HEK293 (cell line): Measurements from ENCODE around the gene TXLNA.
A peak's percentile ranks its signal among the peaks of the same experiment; 100 is the strongest.

Experiments
- EGR2 ChIP-seq: fragments of 450-650 bp; formaldehyde crosslinking; IDR thresholded peaks from 2 replicates; pipeline ENCODE4 v1.5.1; 2016; ENCODE audit warnings: low read depth, missing biosample characterization, missing genetic modification characterization
- GLIS1 ChIP-seq: fragments of 450-650 bp; formaldehyde crosslinking; IDR thresholded peaks from 2 replicates; pipeline ENCODE4 v1.5.1; 2016; ENCODE audit warnings: missing biosample characterization, missing genetic modification characterization
- KLF1 ChIP-seq: fragments of 450-650 bp; formaldehyde crosslinking; IDR thresholded peaks from 2 replicates; pipeline ENCODE4 v1.5.1; 2016; ENCODE audit warnings: missing biosample characterization, missing genetic modification characterization
- SP2 ChIP-seq: fragments of 450-650 bp; formaldehyde crosslinking; IDR thresholded peaks from 2 replicates; pipeline ENCODE4 v1.5.1; 2016; ENCODE audit warnings: missing biosample characterization, missing genetic modification characterization
- TRIM28 ChIP-seq: IDR thresholded peaks from 2 replicates; pipeline ENCODE4 v1.6.1; 2011; ENCODE audit warnings: low read length, control low read depth, borderline replicate concordance
- YY1 ChIP-seq: fragments of 450-650 bp; formaldehyde crosslinking; IDR thresholded peaks from 2 replicates; pipeline ENCODE4 v1.5.1; 2018; ENCODE audit warnings: missing biosample characterization, missing genetic modification characterization
- ZBTB1 ChIP-seq: fragments of 450-650 bp; formaldehyde crosslinking; IDR thresholded peaks from 2 replicates; pipeline ENCODE4 v1.5.1; 2016; ENCODE audit warnings: missing biosample characterization, missing genetic modification characterization
- ZBTB17 ChIP-seq: fragments of 450-650 bp; formaldehyde crosslinking; IDR thresholded peaks from 2 replicates; pipeline ENCODE4 v1.5.1; 2016; ENCODE audit warnings: missing biosample characterization, missing genetic modification characterization
- ZBTB8A ChIP-seq: fragments of 450-650 bp; formaldehyde crosslinking; IDR thresholded peaks from 2 replicates; pipeline ENCODE4 v1.5.1; 2016; ENCODE audit warnings: missing biosample characterization, missing genetic modification characterization
- ZNF10 ChIP-seq: fragments of 450-650 bp; formaldehyde crosslinking; IDR thresholded peaks from 2 replicates; pipeline ENCODE4 v1.5.1; 2017; ENCODE audit warnings: missing biosample characterization, missing genetic modification characterization
- ZNF138 ChIP-seq: fragments of 450-650 bp; formaldehyde crosslinking; IDR thresholded peaks from 2 replicates; pipeline ENCODE4 v1.5.1; 2016; ENCODE audit warnings: missing biosample characterization, missing genetic modification characterization, borderline replicate concordance
- ZNF19 ChIP-seq: fragments of 450-650 bp; formaldehyde crosslinking; IDR thresholded peaks from 2 replicates; pipeline ENCODE4; 2016; ENCODE audit warnings: missing biosample characterization, missing genetic modification characterization, low read depth
- ZNF214 ChIP-seq: fragments of 450-650 bp; formaldehyde crosslinking; IDR thresholded peaks from 2 replicates; pipeline ENCODE4 v1.5.1; 2017; ENCODE audit warnings: missing biosample characterization, mild to moderate bottlenecking, missing genetic modification characterization, borderline replicate concordance
- ZNF24 ChIP-seq: fragments of 450-650 bp; formaldehyde crosslinking; IDR thresholded peaks from 2 replicates; pipeline ENCODE4 v1.5.1; 2016; ENCODE audit warnings: missing biosample characterization, missing genetic modification characterization
- ZNF501 ChIP-seq: fragments of 450-650 bp; formaldehyde crosslinking; IDR thresholded peaks from 2 replicates; pipeline ENCODE4 v1.5.1; 2016; ENCODE audit warnings: missing biosample characterization, missing genetic modification characterization
- ZNF610 ChIP-seq: fragments of 450-650 bp; formaldehyde crosslinking; IDR thresholded peaks from 2 replicates; pipeline ENCODE4 v1.5.1; 2016; ENCODE audit warnings: missing biosample characterization, missing genetic modification characterization, borderline replicate concordance
- TF ChIP-seq, protein P1 (sequence below): fragments of 450-650 bp; formaldehyde crosslinking; IDR thresholded peaks from 2 replicates; pipeline ENCODE4 v1.5.1; 2016; ENCODE audit warnings: missing biosample characterization, missing genetic modification characterization
- TF ChIP-seq, protein P2 (sequence below): fragments of 450-650 bp; formaldehyde crosslinking; IDR thresholded peaks from 2 replicates; pipeline ENCODE4 v1.5.1; 2016; ENCODE audit warnings: missing biosample characterization, missing genetic modification characterization
- TF ChIP-seq, protein P3 (sequence below): fragments of 450-650 bp; formaldehyde crosslinking; IDR thresholded peaks from 2 replicates; pipeline ENCODE4 v1.5.1; 2016; ENCODE audit warnings: missing biosample characterization, missing genetic modification characterization, borderline replicate concordance
- TF ChIP-seq, protein P4 (sequence below): fragments of 450-650 bp; formaldehyde crosslinking; IDR thresholded peaks from 2 replicates; pipeline ENCODE4 v1.5.1; 2017; ENCODE audit warnings: missing biosample characterization, mild to moderate bottlenecking, missing genetic modification characterization, moderate library complexity
- TF ChIP-seq, protein P5 (sequence below): fragments of 450-650 bp; formaldehyde crosslinking; IDR thresholded peaks from 2 replicates; pipeline ENCODE4 v1.5.1; 2016; ENCODE audit warnings: missing biosample characterization, missing genetic modification characterization
- TF ChIP-seq, protein P6 (sequence below): fragments of 450-650 bp; formaldehyde crosslinking; IDR thresholded peaks from 2 replicates; pipeline ENCODE4 v1.5.1; 2016; ENCODE audit warnings: missing biosample characterization, missing genetic modification characterization
- TF ChIP-seq, protein P7 (sequence below): fragments of 450-650 bp; formaldehyde crosslinking; IDR thresholded peaks from 2 replicates; pipeline ENCODE4 v1.5.1; 2016; ENCODE audit warnings: missing biosample characterization, missing genetic modification characterization

TXLNA gene

DNA sequence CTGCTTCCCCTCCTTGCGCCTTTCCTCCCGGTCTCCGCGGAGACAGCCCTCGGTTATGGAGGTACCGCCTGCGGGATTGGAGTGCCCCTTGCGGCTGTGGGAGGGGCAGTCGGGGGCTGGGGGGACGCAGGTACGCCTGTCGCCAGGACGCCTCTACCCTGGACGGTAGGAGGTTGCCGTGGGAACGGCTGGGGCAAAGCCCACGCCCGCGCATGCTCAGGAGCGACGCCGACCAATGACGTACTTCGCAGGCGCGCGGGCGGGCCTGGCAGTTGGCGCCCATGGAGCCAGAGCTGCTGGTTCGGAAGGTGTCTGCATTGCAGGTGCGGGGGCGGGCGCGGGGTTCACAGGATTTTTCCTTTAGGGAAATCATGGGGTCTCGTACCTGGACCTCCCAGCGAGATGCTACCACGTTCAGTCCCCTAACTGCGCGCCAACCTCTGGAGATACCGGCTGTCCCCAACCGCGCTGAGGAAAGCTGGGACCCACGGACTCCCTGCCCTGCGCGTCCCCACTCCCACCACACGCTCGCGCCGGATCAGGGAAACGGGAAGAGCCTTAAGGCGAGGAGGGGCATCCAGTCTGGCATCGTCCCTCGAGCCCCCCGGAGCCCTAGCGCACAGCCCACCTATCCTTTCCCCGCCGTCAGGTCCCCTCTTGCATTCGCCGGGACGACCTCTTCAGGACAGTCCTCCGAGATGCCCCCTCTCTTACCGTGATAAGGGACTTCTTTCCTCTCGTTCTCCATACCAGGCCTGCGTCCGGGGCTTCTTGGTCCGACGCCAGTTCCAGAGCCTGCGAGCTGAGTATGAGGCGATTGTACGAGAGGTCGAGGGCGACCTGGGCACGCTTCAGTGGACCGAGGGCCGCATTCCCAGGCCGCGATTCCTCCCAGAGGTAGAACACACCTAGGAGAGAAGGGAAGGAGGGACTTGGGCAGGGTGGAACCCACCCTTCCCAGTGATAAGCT lies 26.2 kb downstream of the TXLNA start, which contains the start of gene IQCC (continued):
- TF ChIP-seq, protein P1, sequence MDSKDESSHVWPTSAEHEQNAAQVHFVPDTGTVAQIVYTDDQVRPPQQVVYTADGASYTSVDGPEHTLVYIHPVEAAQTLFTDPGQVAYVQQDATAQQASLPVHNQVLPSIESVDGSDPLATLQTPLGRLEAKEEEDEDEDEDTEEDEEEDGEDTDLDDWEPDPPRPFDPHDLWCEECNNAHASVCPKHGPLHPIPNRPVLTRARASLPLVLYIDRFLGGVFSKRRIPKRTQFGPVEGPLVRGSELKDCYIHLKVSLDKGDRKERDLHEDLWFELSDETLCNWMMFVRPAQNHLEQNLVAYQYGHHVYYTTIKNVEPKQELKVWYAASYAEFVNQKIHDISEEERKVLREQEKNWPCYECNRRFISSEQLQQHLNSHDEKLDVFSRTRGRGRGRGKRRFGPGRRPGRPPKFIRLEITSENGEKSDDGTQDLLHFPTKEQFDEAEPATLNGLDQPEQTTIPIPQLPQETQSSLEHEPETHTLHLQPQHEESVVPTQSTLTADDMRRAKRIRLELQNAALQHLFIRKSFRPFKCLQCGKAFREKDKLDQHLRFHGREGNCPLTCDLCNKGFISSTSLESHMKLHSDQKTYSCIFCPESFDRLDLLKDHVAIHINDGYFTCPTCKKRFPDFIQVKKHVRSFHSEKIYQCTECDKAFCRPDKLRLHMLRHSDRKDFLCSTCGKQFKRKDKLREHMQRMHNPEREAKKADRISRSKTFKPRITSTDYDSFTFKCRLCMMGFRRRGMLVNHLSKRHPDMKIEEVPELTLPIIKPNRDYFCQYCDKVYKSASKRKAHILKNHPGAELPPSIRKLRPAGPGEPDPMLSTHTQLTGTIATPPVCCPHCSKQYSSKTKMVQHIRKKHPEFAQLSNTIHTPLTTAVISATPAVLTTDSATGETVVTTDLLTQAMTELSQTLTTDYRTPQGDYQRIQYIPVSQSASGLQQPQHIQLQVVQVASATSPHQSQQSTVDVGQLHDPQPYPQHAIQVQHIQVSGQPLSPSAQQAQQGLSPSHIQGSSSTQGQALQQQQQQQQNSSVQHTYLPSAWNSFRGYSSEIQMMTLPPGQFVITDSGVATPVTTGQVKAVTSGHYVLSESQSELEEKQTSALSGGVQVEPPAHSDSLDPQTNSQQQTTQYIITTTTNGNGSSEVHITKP (tag by site-specific recombination), result peak; percentile 59
- TF ChIP-seq ZNF214 (tag by site-specific recombination), result no peak
- TF ChIP-seq, protein P2, sequence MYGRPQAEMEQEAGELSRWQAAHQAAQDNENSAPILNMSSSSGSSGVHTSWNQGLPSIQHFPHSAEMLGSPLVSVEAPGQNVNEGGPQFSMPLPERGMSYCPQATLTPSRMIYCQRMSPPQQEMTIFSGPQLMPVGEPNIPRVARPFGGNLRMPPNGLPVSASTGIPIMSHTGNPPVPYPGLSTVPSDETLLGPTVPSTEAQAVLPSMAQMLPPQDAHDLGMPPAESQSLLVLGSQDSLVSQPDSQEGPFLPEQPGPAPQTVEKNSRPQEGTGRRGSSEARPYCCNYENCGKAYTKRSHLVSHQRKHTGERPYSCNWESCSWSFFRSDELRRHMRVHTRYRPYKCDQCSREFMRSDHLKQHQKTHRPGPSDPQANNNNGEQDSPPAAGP (tag by site-specific recombination), result peak; percentile 64
- TF ChIP-seq ZNF24 (tag by site-specific recombination), result 0 out of 2 replicates have a peak, but pooled peaks have one; percentile 55
- TF ChIP-seq, protein P3, sequence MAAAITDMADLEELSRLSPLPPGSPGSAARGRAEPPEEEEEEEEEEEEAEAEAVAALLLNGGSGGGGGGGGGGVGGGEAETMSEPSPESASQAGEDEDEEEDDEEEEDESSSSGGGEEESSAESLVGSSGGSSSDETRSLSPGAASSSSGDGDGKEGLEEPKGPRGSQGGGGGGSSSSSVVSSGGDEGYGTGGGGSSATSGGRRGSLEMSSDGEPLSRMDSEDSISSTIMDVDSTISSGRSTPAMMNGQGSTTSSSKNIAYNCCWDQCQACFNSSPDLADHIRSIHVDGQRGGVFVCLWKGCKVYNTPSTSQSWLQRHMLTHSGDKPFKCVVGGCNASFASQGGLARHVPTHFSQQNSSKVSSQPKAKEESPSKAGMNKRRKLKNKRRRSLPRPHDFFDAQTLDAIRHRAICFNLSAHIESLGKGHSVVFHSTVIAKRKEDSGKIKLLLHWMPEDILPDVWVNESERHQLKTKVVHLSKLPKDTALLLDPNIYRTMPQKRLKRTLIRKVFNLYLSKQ (tag by site-specific recombination), result no peak
- no peak for TF ChIP-seq ZNF10 (tag by site-specific recombination)
- TF ChIP-seq GLIS1 (tag by site-specific recombination), result peak; percentile 51; the same call in 1 of the 2 replicates
- TF ChIP-seq, protein P4, sequence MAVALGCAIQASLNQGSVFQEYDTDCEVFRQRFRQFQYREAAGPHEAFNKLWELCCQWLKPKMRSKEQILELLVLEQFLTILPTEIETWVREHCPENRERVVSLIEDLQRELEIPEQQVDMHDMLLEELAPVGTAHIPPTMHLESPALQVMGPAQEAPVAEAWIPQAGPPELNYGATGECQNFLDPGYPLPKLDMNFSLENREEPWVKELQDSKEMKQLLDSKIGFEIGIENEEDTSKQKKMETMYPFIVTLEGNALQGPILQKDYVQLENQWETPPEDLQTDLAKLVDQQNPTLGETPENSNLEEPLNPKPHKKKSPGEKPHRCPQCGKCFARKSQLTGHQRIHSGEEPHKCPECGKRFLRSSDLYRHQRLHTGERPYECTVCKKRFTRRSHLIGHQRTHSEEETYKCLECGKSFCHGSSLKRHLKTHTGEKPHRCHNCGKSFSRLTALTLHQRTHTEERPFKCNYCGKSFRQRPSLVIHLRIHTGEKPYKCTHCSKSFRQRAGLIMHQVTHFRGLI (tag by site-specific recombination), result peak; percentile 40; the same call in 1 of the 2 replicates
- peak; percentile 77 for TF ChIP-seq SP2 (tag by site-specific recombination)
- TF ChIP-seq KLF1, result peak; percentile 42
- TF ChIP-seq, protein P5, sequence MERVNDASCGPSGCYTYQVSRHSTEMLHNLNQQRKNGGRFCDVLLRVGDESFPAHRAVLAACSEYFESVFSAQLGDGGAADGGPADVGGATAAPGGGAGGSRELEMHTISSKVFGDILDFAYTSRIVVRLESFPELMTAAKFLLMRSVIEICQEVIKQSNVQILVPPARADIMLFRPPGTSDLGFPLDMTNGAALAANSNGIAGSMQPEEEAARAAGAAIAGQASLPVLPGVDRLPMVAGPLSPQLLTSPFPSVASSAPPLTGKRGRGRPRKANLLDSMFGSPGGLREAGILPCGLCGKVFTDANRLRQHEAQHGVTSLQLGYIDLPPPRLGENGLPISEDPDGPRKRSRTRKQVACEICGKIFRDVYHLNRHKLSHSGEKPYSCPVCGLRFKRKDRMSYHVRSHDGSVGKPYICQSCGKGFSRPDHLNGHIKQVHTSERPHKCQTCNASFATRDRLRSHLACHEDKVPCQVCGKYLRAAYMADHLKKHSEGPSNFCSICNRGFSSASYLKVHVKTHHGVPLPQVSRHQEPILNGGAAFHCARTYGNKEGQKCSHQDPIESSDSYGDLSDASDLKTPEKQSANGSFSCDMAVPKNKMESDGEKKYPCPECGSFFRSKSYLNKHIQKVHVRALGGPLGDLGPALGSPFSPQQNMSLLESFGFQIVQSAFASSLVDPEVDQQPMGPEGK, result peak; percentile 96
- TF ChIP-seq ZNF138 (tag by site-specific recombination), result no peak
- no peak for TF ChIP-seq TRIM28
- TF ChIP-seq ZBTB17 (tag by site-specific recombination), result peak; percentile 57; the same call in 1 of the 2 replicates
- TF ChIP-seq, protein P6, sequence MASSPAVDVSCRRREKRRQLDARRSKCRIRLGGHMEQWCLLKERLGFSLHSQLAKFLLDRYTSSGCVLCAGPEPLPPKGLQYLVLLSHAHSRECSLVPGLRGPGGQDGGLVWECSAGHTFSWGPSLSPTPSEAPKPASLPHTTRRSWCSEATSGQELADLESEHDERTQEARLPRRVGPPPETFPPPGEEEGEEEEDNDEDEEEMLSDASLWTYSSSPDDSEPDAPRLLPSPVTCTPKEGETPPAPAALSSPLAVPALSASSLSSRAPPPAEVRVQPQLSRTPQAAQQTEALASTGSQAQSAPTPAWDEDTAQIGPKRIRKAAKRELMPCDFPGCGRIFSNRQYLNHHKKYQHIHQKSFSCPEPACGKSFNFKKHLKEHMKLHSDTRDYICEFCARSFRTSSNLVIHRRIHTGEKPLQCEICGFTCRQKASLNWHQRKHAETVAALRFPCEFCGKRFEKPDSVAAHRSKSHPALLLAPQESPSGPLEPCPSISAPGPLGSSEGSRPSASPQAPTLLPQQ (tag by site-specific recombination), result peak; percentile 67
- TF ChIP-seq ZBTB1, result 0 out of 2 replicates have a peak, but pooled peaks have one; percentile 22
- TF ChIP-seq ZNF501, result peak; percentile 76
- TF ChIP-seq ZNF19, result no peak
- TF ChIP-seq EGR2 (tag by site-specific recombination), result peak; percentile 94
- TF ChIP-seq ZNF610 (tag by site-specific recombination), result 0 out of 2 replicates have a peak, but pooled peaks have one; percentile 31
- peak; percentile 49 for TF ChIP-seq ZBTB8A
- peak; percentile 32; the same call in 1 of the 2 replicates for TF ChIP-seq YY1 (tag by site-specific recombination)
- TF ChIP-seq, protein P7, sequence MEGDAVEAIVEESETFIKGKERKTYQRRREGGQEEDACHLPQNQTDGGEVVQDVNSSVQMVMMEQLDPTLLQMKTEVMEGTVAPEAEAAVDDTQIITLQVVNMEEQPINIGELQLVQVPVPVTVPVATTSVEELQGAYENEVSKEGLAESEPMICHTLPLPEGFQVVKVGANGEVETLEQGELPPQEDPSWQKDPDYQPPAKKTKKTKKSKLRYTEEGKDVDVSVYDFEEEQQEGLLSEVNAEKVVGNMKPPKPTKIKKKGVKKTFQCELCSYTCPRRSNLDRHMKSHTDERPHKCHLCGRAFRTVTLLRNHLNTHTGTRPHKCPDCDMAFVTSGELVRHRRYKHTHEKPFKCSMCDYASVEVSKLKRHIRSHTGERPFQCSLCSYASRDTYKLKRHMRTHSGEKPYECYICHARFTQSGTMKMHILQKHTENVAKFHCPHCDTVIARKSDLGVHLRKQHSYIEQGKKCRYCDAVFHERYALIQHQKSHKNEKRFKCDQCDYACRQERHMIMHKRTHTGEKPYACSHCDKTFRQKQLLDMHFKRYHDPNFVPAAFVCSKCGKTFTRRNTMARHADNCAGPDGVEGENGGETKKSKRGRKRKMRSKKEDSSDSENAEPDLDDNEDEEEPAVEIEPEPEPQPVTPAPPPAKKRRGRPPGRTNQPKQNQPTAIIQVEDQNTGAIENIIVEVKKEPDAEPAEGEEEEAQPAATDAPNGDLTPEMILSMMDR, result peak; percentile 95
